BJ (cell line): ENCODE data around the gene CPAMD8. TPM values are rescaled to one million over a fixed set of nuclear protein-coding genes. Genes with fewer than 3 reads are reported as not detected.

Source experiments
- CTCF ChIA-PET: fragments of 350-600 bp; formaldehyde crosslinking; extraction: SDS; loops from one replicate; lab custom pipeline; 2021; ENCODE audit warnings: antibody characterized with exemption, inconsistent platforms; lab: Yijun Ruan, JAX
- POLR2A ChIA-PET: fragments of 300-600 bp; sonication (Branson Sonifier 250); formaldehyde crosslinking; extraction: SDS; loops from one replicate; lab custom pipeline; 2021; ENCODE audit warnings: antibody characterized with exemption; lab: Charles Lee
- DNase-seq: peaks from one replicate; pipeline ENCODE4 v3.0.0-alpha.2; 2011; ENCODE audit warnings: low read depth
- H3K27me3 ChIP-seq: 2 replicates; pipeline ENCODE4 v1.6.0; 2011; ENCODE audit warnings: low read length; ENCODE audit not compliant: control insufficient read depth, insufficient read depth
- H3K36me3 ChIP-seq: 2 replicates; pipeline ENCODE4 v1.5.1; 2011; ENCODE audit warnings: low read length; ENCODE audit not compliant: control insufficient read depth, insufficient read depth
- H3K4me3 ChIP-seq: 2 replicates; pipeline ENCODE4 v1.5.1; 2011; ENCODE audit warnings: low read depth, mild to moderate bottlenecking, control low read depth, low read length
- polyA plus RNA-seq: library from polyadenylated mRNA; depleted of rRNA; stranded (reverse); fragments of >200 nt; gene quantifications from 2 replicates; pipeline ENCODE4 v1.2.3, GENCODE V29; 2011
- TF ChIP-seq, protein P1 (sequence below): IDR thresholded peaks from 2 replicates; pipeline ENCODE4 v1.5.1; 2011; ENCODE audit warnings: low read depth, mild to moderate bottlenecking, control low read depth, inconsistent platforms, low read length, moderate library complexity; ENCODE audit not compliant: insufficient read depth

CPAMD8 gene
- polyA plus RNA-seq, 1 experiment: 1.1 TPM

DNA sequence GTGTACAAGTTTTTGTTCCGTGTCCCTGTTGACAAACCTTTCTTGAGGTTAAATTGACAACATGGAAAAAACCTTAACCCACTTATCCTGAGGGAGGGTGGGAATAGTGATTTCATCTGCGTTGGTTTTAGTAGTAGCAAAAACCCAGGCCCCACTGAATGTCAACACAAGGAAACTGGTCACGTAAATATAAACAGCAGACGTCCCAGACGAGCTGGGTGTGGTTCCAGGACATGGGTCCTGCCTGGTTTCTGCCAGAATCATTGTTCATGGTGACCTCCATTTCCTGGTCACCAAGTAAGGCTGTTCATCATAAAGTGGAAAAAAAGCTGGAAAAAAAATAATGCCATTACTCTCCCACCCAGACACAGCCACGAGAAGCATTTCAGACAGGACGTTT lies 154.7 kb downstream of the CPAMD8 start:
- peaks cover 38% of the 10 kb centered on the region for H3K36me3 ChIP-seq
- TF ChIP-seq, protein P1, sequence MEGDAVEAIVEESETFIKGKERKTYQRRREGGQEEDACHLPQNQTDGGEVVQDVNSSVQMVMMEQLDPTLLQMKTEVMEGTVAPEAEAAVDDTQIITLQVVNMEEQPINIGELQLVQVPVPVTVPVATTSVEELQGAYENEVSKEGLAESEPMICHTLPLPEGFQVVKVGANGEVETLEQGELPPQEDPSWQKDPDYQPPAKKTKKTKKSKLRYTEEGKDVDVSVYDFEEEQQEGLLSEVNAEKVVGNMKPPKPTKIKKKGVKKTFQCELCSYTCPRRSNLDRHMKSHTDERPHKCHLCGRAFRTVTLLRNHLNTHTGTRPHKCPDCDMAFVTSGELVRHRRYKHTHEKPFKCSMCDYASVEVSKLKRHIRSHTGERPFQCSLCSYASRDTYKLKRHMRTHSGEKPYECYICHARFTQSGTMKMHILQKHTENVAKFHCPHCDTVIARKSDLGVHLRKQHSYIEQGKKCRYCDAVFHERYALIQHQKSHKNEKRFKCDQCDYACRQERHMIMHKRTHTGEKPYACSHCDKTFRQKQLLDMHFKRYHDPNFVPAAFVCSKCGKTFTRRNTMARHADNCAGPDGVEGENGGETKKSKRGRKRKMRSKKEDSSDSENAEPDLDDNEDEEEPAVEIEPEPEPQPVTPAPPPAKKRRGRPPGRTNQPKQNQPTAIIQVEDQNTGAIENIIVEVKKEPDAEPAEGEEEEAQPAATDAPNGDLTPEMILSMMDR: no peak
- no peak overlapping the region for H3K4me3 ChIP-seq
- H3K27me3 ChIP-seq: no peaks in the 10 kb centered on the region
- CTCF ChIA-PET: no interaction called here
- DNase-seq: no peak
- POLR2A ChIA-PET: no interaction called here

- ChIA-PET POLR2A (no interaction called here), CTCF (no interaction called here)
- Histone ChIP-seq H3K4me3 (no peak overlapping the region), H3K36me3 (peaks cover 40% of the 10 kb centered on the region), H3K27me3 (no peaks in the 10 kb centered on the region)
- DNase-seq: no peak
- TF ChIP-seq, protein P1: no peak
Measured at GRCh38 chr19:16869331-16869972, 157.2 kb downstream of the CPAMD8 start.

GRCh38 chr19:16868423-16869130 lies 158.0 kb downstream of the CPAMD8 start:
- peaks cover 40% of the 10 kb centered on the region for H3K36me3 ChIP-seq
- POLR2A ChIA-PET: no interaction called here
- no peak overlapping the region for H3K4me3 ChIP-seq
- CTCF ChIA-PET: no interaction called here
- TF ChIP-seq, protein P1: no peak
- no peaks in the 10 kb centered on the region for H3K27me3 ChIP-seq
- no peak for DNase-seq

DNA sequence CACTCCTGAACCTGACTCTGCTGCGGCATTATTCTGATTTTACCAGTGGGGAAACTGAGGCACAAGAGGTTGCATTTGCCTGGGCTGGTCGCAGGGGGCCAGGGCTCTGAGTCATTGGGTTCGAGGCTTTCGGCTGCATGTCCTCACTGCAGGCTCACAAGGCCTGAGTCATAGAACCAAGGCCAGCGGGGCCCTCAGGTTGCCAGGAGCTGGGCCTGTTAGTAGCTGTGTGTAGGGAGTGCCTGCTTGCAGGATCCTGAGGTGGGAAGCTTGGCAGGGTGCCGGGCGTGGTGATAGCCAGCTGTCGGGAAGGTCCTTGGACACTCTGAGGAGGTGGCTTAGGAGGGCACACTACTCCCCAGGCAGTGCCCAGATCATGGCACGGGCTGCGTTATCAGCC lies 159.4 kb downstream of the CPAMD8 start:
- H3K36me3 ChIP-seq: peaks cover 41% of the 10 kb centered on the region
- ChIA-PET POLR2A (no interaction called here), CTCF (no interaction called here)

GRCh38 chr19:16862826-16863415 lies 163.7 kb downstream of the CPAMD8 start:
- Histone ChIP-seq H3K4me3 (no peak overlapping the region), H3K27me3 (no peaks in the 10 kb centered on the region), H3K36me3 (peaks cover 28% of the 10 kb centered on the region)
- ChIA-PET POLR2A (no interaction called here), CTCF (no interaction called here)
- TF ChIP-seq, protein P1: no peak
- no peak for DNase-seq

More for the DNA sequence above, 159.4 kb downstream of the CPAMD8 start:
- Histone ChIP-seq H3K4me3 (no peak overlapping the region), H3K27me3 (no peaks in the 10 kb centered on the region)
- TF ChIP-seq, protein P1: no peak
- no peak for DNase-seq
